Measurements from ENCODE around the gene RAPGEF4. TPM values are rescaled to one million over a fixed set of nuclear protein-coding genes. Genes with fewer than 3 reads are reported as not detected.

Gene RAPGEF4
- total RNA-seq, 4 donors from 2014 or later: 1.4 to 5.5 (median 1.8) TPM

- peak in 1 of 2 donors; percentile 8 for ATAC-seq
- H3K4me1 ChIP-seq: peaks cover 52 to 62% of the 10 kb centered on the region in 2 donors
Measured at GRCh38 chr2:173075056-173075780, 339.6 kb downstream of the RAPGEF4 start.

GRCh38 chr2:173075781-173076580 is 340.3 kb downstream of the RAPGEF4 start, which contains the start of gene MAP3K20:
Gene MAP3K20 (plus strand): TSS chr2:173075846. CDS start chr2:173091032, 15,186 bp downstream.
- Histone ChIP-seq H3K9me3 (no peaks in the 10 kb centered on the region), H3K27ac (peak within 1 kb of the TSS; percentile 88 to 98 (median 96)), H3K4me3 (peak within 1 kb of the TSS; percentile 59 to 83 (median 80)), H3K4me1 (peaks cover 54 to 67% of the 10 kb centered on the region in 2 donors), H3K36me3 (no peaks in the 10 kb centered on the region), H3K27me3 (no peaks in the 10 kb centered on the region)
- in situ Hi-C loops (cut with MboI; ENCODE audit: low sequenced_read_pairs in 4 of 4): loop anchor here in 2 of 4 donors (5.0 to 10.0 kb wide), 2 partner anchors 136 to 139 kb away; no protein-coding TSS in a partner anchor
- TF ChIP-seq, protein P1, sequence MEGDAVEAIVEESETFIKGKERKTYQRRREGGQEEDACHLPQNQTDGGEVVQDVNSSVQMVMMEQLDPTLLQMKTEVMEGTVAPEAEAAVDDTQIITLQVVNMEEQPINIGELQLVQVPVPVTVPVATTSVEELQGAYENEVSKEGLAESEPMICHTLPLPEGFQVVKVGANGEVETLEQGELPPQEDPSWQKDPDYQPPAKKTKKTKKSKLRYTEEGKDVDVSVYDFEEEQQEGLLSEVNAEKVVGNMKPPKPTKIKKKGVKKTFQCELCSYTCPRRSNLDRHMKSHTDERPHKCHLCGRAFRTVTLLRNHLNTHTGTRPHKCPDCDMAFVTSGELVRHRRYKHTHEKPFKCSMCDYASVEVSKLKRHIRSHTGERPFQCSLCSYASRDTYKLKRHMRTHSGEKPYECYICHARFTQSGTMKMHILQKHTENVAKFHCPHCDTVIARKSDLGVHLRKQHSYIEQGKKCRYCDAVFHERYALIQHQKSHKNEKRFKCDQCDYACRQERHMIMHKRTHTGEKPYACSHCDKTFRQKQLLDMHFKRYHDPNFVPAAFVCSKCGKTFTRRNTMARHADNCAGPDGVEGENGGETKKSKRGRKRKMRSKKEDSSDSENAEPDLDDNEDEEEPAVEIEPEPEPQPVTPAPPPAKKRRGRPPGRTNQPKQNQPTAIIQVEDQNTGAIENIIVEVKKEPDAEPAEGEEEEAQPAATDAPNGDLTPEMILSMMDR (IDR thresholded peaks at IDR 0.05 in 4 of 5, conservative IDR thresholded peaks at IDR 0.05 in 1 of 5): peak; percentile 31 to 72 (median 63)
- peak; percentile 84 to 95 for TF ChIP-seq POLR2A (IDR thresholded peaks at IDR 0.05)
- ATAC-seq: peak; percentile 75 to 78
- intact Hi-C loops (cut with DNase I; ENCODE audit: low total_unique reads): loop anchor here (1.0 to 2.0 kb wide), 2 partner anchors 45 to 135 kb away; no protein-coding TSS in a partner anchor
- DNase-seq: peak; percentile 75 to 82

More at GRCh38 chr2:173075056-173075780, 339.6 kb downstream of the RAPGEF4 start:
- no peak for DNase-seq
- in situ Hi-C loops (cut with MboI; ENCODE audit: low sequenced_read_pairs in 4 of 4): loop anchor here in 2 of 4 donors (5.0 to 10.0 kb wide), 2 partner anchors 137 to 140 kb away; no protein-coding TSS in a partner anchor
- H3K27ac ChIP-seq: peak overlapping the region; percentile 88 to 98 (median 96)
- intact Hi-C loops (cut with DNase I; ENCODE audit: low total_unique reads): loop anchor here (1.0 to 2.0 kb wide), 2 partner anchors 44 to 136 kb away; no protein-coding TSS in a partner anchor
- no peaks in the 10 kb centered on the region for H3K36me3 ChIP-seq
- no peaks in the 10 kb centered on the region for H3K9me3 ChIP-seq
- H3K27me3 ChIP-seq: no peaks in the 10 kb centered on the region
- TF ChIP-seq POLR2A (IDR thresholded peaks at IDR 0.05): no peak
- TF ChIP-seq, protein P1 (IDR thresholded peaks at IDR 0.05 in 4 of 5, conservative IDR thresholded peaks at IDR 0.05 in 1 of 5): no peak
- peak overlapping the region; percentile 59 to 83 (median 80) for H3K4me3 ChIP-seq

DNA sequence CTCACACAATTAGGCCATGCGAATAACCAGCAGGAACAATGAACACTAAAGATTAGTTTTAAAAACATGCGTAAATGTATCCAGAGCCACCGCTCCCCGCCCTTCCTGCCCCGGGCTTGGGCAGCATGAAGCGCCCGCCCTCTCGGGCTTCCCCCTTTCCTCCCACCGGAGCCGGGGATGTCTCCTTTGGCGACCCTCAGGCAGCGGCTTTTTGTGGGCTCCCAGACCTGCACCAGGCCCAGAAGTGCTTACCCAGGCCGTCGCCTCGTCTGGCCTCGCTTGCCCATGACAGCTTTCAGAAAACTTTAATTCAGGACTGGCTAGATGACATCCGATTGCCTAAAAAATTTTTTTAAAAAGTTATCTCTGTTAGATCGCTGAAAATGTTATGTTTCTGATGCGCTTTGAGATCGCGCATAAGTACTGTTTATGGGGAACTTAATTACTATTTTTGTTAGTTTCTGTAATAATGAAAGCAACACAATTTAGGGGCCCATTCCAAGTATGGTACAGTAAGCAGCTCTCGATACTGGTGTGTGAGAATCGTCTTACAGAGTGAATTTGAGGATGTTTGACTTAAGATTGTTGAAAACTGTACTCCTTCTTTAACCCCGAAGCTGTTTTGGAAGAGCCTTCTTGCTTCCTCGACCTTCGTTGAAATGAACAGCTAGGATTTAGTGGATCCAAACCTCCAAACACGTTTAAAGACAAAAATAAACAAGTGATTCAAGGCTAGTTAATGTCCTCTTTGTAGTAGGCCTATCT is 341.1 kb downstream of the RAPGEF4 start:
- ATAC-seq (peak; percentile 25 to 38), DNase-seq (no peak)
- Histone ChIP-seq H3K4me3 (peak overlapping the region; percentile 59 to 83 (median 80)), H3K4me1 (peaks cover 54 to 67% of the 10 kb centered on the region in 2 donors), H3K27me3 (no peaks in the 10 kb centered on the region), H3K27ac (peak overlapping the region; percentile 88 to 98 (median 96)), H3K36me3 (no peaks in the 10 kb centered on the region), H3K9me3 (no peaks in the 10 kb centered on the region)
- intact Hi-C loops (cut with DNase I; ENCODE audit: low total_unique reads): no loop called here
- in situ Hi-C loops (cut with MboI; ENCODE audit: low sequenced_read_pairs in 4 of 4): loop anchor here in 2 of 4 donors (5.0 to 10.0 kb wide), 2 partner anchors 136 to 138 kb away; no protein-coding TSS in a partner anchor
- TF ChIP-seq, protein P1 (IDR thresholded peaks at IDR 0.05 in 4 of 5, conservative IDR thresholded peaks at IDR 0.05 in 1 of 5): no peak
- TF ChIP-seq POLR2A (IDR thresholded peaks at IDR 0.05): peak; percentile 65 to 87
